Transverse colon (tissue), 4 donors: ENCODE results near the gene TTC28. TPM values are rescaled to one million over a fixed set of nuclear protein-coding genes. Genes with fewer than 3 reads are reported as not detected.

Experiments used
- DNase-seq: peaks from one replicate; pipeline ENCODE4 v3.0.0-alpha.2; 2019
- H3K27ac ChIP-seq, 4 donors: fragments of 200-600 bp; sonication (generic); 2 replicates each; pipeline ENCODE4 v1.5.1; 2016 to 2018; ENCODE audit warnings: inconsistent platforms in 4 of 4
- H3K27me3 ChIP-seq: fragments of 200-600 bp; sonication (generic); 2 replicates; pipeline ENCODE4 v1.5.1; 2017; ENCODE audit warnings: inconsistent platforms
- H3K36me3 ChIP-seq, 4 donors: fragments of 200-600 bp; sonication (generic); 2 replicates each; pipeline ENCODE4 v1.5.1; 2017 to 2019; ENCODE audit warnings: inconsistent platforms in 4 of 4
- H3K4me1 ChIP-seq, 4 donors: fragments of 200-600 bp; sonication (generic); 2 replicates each; pipeline ENCODE4 v1.5.1; 2017 to 2020; ENCODE audit warnings: inconsistent platforms in 4 of 4
- H3K4me3 ChIP-seq, 4 donors: fragments of 200-600 bp; sonication (generic); 1 replicate in 1 of 4; 2 replicates in 3 of 4; pipeline versions ENCODE4 v1.5.1 to v1.6.1; 2017 to 2019; ENCODE audit warnings: inconsistent platforms in 4 of 4
- H3K9me3 ChIP-seq, 2 donors: fragments of 200-600 bp; sonication (generic); 2 replicates each; pipeline ENCODE4 v1.5.1; 2017 to 2019; ENCODE audit warnings: inconsistent platforms in 2 of 2
- CTCF ChIP-seq, 5 experiments: fragments of 200-600 bp in 3 of 5; fragments of 450-650 bp in 2 of 5; sonication (generic) in 3 of 5; IDR thresholded peaks; 1 replicate in 2 of 5; 2 replicates in 3 of 5; pipeline ENCODE4 v1.5.1; 2016 to 2017; ENCODE audit warnings: antibody characterized with exemption in 5 of 5, inconsistent platforms in 3 of 5, mild to moderate bottlenecking in 2 of 5, moderate library complexity in 1 of 5
- EP300 ChIP-seq: sonication (generic); formaldehyde crosslinking; IDR thresholded peaks from one replicate; pipeline ENCODE4 v1.6.1; 2017; ENCODE audit warnings: antibody characterized with exemption, low read depth
- POLR2A ChIP-seq: fragments of 450-650 bp; IDR thresholded peaks from one replicate; pipeline ENCODE4 v1.6.1; 2016; ENCODE audit warnings: antibody characterized with exemption, mild to moderate bottlenecking, moderate library complexity
- POLR2AphosphoS5 ChIP-seq, 3 donors: sonication (generic); formaldehyde crosslinking; IDR thresholded peaks; one replicate each; pipeline ENCODE4 v1.6.1; 2016; ENCODE audit warnings: antibody characterized with exemption in 3 of 3
- WGBS, 2 donors: methylation state at CpG; one replicate each; pipeline ENCODE4 v1.1.5; 2018; ENCODE audit warnings: low coverage in 1 of 2; 5-methylcytosine and 5-hydroxymethylcytosine counted together
- in situ Hi-C, 4 donors: fragments of 200-750 bp; cut with MboI; loops; one replicate each; pipeline versions ENCODE4 v1.15.0 to v1.15.1; 2017; ENCODE audit warnings: low sequenced_read_pairs in 3 of 4, low pct_ligation_motif_present in 1 of 4, low pct_unique_long_range_greater_than_20kb in 1 of 4
- intact Hi-C: fragments of 100-400 bp; cut with DNase I; formaldehyde crosslinking; loops from one replicate; pipeline ENCODE4 v1.15.1; 2023; ENCODE audit warnings: low total_unique reads
- total RNA-seq, 4 donors: library from RNA; depleted of rRNA; stranded (reverse); fragments of >200 nt; gene quantifications; one replicate each; pipeline ENCODE4 v1.1.0, GENCODE V29; 2016

Gene TTC28
- total RNA-seq, 4 donors from 2014 or later = 7.6 to 84.2 (median 12.4) TPM

- in situ Hi-C loops (no loop called here), intact Hi-C loops (no loop called here)
- Histone ChIP-seq H3K27ac (no peak overlapping the region), H3K9me3 (no peaks in the 10 kb centered on the region), H3K4me3 (no peak overlapping the region), H3K4me1 (peaks cover 0 to 11% (median 0%) of the 10 kb centered on the region in 4 donors), H3K36me3 (no peaks in the 10 kb centered on the region), H3K27me3 (no peaks in the 10 kb centered on the region)
- TF ChIP-seq EP300 = no peak
- no peak for TF ChIP-seq POLR2AphosphoS5 (IDR thresholded peaks at IDR 0.05)
- no peak for DNase-seq
Measured at GRCh38 chr22:28296452-28296851, 383.2 kb downstream of the TTC28 start.

GRCh38 chr22:28283068-28283654 is 396.5 kb downstream of the TTC28 start:
- TF ChIP-seq POLR2AphosphoS5 (IDR thresholded peaks at IDR 0.05) (no peak), CTCF (IDR thresholded peaks at IDR 0.05) (no peak), POLR2A (no peak), EP300 (no peak)
- in situ Hi-C loops (no loop called here), intact Hi-C loops (no loop called here)
- no peak overlapping the region for H3K4me3 ChIP-seq
- H3K36me3 ChIP-seq = no peaks in the 10 kb centered on the region
- no peak overlapping the region for H3K27ac ChIP-seq
- H3K9me3 ChIP-seq = no peaks in the 10 kb centered on the region
- H3K4me1 ChIP-seq = peaks cover 0 to 8% (median 0%) of the 10 kb centered on the region in 4 donors
- DNase-seq = no peak
- H3K27me3 ChIP-seq = no peaks in the 10 kb centered on the region
- 62 to 93% methylated on average over 2 of the region's 2 CpGs for WGBS, 2 donors

DNA sequence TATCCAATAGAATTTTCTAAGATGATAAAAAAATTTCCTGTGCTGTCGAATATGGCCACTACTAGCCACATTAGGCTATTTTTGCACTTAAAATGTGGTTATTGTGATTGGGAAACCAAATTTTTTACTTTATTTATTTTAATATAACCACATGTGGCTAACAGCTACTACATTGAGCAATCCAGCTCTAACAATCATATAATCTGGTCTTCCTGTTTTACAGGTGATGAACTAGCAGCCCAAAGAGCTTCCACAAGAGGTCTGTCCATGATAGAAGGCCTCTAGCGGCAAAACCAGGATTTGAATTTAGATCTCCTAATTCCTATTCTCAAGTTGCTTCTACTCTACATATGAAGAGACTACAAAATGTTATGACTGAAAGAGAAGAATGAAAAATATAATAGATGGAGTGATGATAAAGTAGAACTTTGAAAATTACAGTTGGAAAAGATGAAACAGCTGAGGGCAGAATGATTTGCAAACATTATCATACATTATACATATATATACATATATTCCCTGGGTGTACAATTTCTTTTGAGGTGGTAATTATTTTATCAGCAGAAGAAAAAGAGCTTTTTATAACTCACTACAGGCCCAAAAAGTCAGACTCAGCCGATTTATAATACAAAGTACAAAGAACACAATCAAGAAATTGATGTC is 397.1 kb downstream of the TTC28 start:
- H3K4me3 ChIP-seq = no peak overlapping the region
- H3K4me1 ChIP-seq = peaks cover 0 to 8% (median 0%) of the 10 kb centered on the region in 4 donors
- H3K27ac ChIP-seq = no peak overlapping the region
- intact Hi-C loops = no loop called here
- H3K9me3 ChIP-seq = no peaks in the 10 kb centered on the region
- H3K27me3 ChIP-seq = no peaks in the 10 kb centered on the region
- WGBS, 2 donors = 68 to 76% methylated on average over 2 to 3 of the region's 3 CpGs
- H3K36me3 ChIP-seq = no peaks in the 10 kb centered on the region
- no peak for TF ChIP-seq POLR2A
- TF ChIP-seq EP300 = no peak
- TF ChIP-seq POLR2AphosphoS5 (IDR thresholded peaks at IDR 0.05) = no peak
- TF ChIP-seq CTCF (IDR thresholded peaks at IDR 0.05) = no peak
- in situ Hi-C loops = no loop called here
- DNase-seq = no peak

- intact Hi-C loops (no loop called here), in situ Hi-C loops (no loop called here)
- no peak for DNase-seq
- H3K4me3 ChIP-seq = no peak overlapping the region
- H3K4me1 ChIP-seq = peaks cover 0 to 8% (median 0%) of the 10 kb centered on the region in 4 donors
- TF ChIP-seq CTCF (IDR thresholded peaks at IDR 0.05) (no peak), POLR2AphosphoS5 (IDR thresholded peaks at IDR 0.05) (no peak), POLR2A (no peak), EP300 (no peak)
- H3K27ac ChIP-seq = no peak overlapping the region
- H3K27me3 ChIP-seq = no peaks in the 10 kb centered on the region
- H3K9me3 ChIP-seq = no peaks in the 10 kb centered on the region
- H3K36me3 ChIP-seq = no peaks in the 10 kb centered on the region
- WGBS, 2 donors = 88 to 92% methylated on average over 2 of the region's 2 CpGs
Measured at GRCh38 chr22:28279888-28280287, 399.8 kb downstream of the TTC28 start.

GRCh38 chr22:28269277-28269676 is 410.4 kb downstream of the TTC28 start:
- no peaks in the 10 kb centered on the region for H3K36me3 ChIP-seq
- H3K4me1 ChIP-seq = peaks cover 0 to 7% (median 0%) of the 10 kb centered on the region in 4 donors
- no peaks in the 10 kb centered on the region for H3K9me3 ChIP-seq
- in situ Hi-C loops (no loop called here), intact Hi-C loops (no loop called here)
- H3K4me3 ChIP-seq = no peak overlapping the region
- no peak for DNase-seq
- H3K27me3 ChIP-seq = no peaks in the 10 kb centered on the region
- no peak overlapping the region for H3K27ac ChIP-seq
- WGBS, 2 donors = 78% methylated on average over 2 of the region's 2 CpGs; no CpG with 5 or more reads in 1 of the 2 donors
- no peak for TF ChIP-seq POLR2AphosphoS5 (IDR thresholded peaks at IDR 0.05)
- TF ChIP-seq EP300 = no peak
- no peak for TF ChIP-seq CTCF (IDR thresholded peaks at IDR 0.05)
